GM12878 (cell line): Measurements from ENCODE around the gene MBOAT2. TPM values are rescaled to one million over a fixed set of nuclear protein-coding genes. Genes with fewer than 3 reads are reported as not detected.

ENCODE experiments used
- ATAC-seq: fragments of 200-7000 bp; cut with Tn5 transposase; 3 replicates; pipeline ENCODE4 v1.9.1; 2020; ENCODE audit warnings: mild to moderate bottlenecking, moderate library complexity
- BruUV-seq: library from RNA; stranded (reverse); fragments of 400-500 nt; replicated peaks from 2 replicates; lab custom pipeline; 2021; lab: Mats Ljungman, UMichigan
- CTCF ChIA-PET: fragments of 300-600 bp; sonication (Branson Sonifier 250); formaldehyde crosslinking; extraction: SDS; loops from one replicate; lab custom pipeline; 2021; ENCODE audit warnings: inconsistent platforms; lab: Yijun Ruan, JAX
- POLR2A ChIA-PET: fragments of 350-600 bp; formaldehyde crosslinking; extraction: SDS; loops from one replicate; lab custom pipeline; 2021; ENCODE audit warnings: inconsistent platforms; lab: Charles Lee
- RAD21 ChIA-PET: fragments of 300-600 bp; sonication (Branson Sonifier 250); formaldehyde crosslinking; loops from one replicate; lab custom pipeline; 2023; ENCODE audit warnings: antibody characterized with exemption; ENCODE audit not compliant: unreplicated experiment; lab: Charles Lee
- SMC1A ChIA-PET: fragments of 300-600 bp; sonication (Branson Sonifier 250); formaldehyde crosslinking; loops from one replicate; lab custom pipeline; 2023; ENCODE audit not compliant: unreplicated experiment, uncharacterized antibody; lab: Charles Lee
- DNase-seq: peaks from one replicate; pipeline ENCODE4 v3.0.0-alpha.2; 2011; ENCODE audit warnings: low read depth, low spot score
- FAIRE-seq: peaks from 3 replicates; lab custom pipeline; 2011; peaks lifted over from hg19 to GRCh38; lab: Jason Lieb, UNC
- H2AFZ ChIP-seq: 2 replicates; pipeline ENCODE4 v1.6.0; 2011; ENCODE audit warnings: low read depth, low read length, control low read depth; ENCODE audit not compliant: control insufficient read depth
- H3K27ac ChIP-seq: 2 replicates; pipeline ENCODE4 v1.5.1; 2011; ENCODE audit warnings: control low read depth; ENCODE audit not compliant: control insufficient read depth, insufficient read depth
- H3K27me3 ChIP-seq, 2 experiments: replicated peaks in 1 of 2; 2 replicates each; pipeline versions ENCODE4 v1.6.0 to v1.6.1; 2011; ENCODE audit warnings: low read length in 1 of 2; ENCODE audit not compliant: control insufficient read depth in 2 of 2, insufficient read depth in 2 of 2
- H3K36me3 ChIP-seq, 2 experiments: 2 replicates each; pipeline ENCODE4 v1.5.1; 2011; ENCODE audit warnings: low read length in 1 of 2; ENCODE audit not compliant: control insufficient read depth in 2 of 2, insufficient read depth in 2 of 2
- H3K4me1 ChIP-seq: 2 replicates; pipeline ENCODE4 v1.6.1; 2011; ENCODE audit warnings: mild to moderate bottlenecking, low read length, moderate library complexity, mixed read lengths; ENCODE audit not compliant: control insufficient read depth, insufficient read depth
- H3K4me2 ChIP-seq: 2 replicates; pipeline ENCODE4 v1.6.0; 2011; ENCODE audit warnings: control low read depth; ENCODE audit not compliant: control insufficient read depth, insufficient read depth
- H3K4me3 ChIP-seq: fragments of 200-600 bp; sonication (generic); 2 replicates; pipeline ENCODE4 v1.5.1; 2016
- H3K79me2 ChIP-seq: 2 replicates; pipeline ENCODE4 v1.6.0; 2011; ENCODE audit warnings: low read length; ENCODE audit not compliant: control insufficient read depth, insufficient read depth
- H3K9ac ChIP-seq: 2 replicates; pipeline ENCODE4 v1.8.0; 2011; ENCODE audit warnings: low read length, control low read depth, mixed read lengths; ENCODE audit not compliant: control insufficient read depth, insufficient read depth
- H3K9me3 ChIP-seq: replicated peaks from 3 replicates; pipeline ENCODE4 v1.5.1; 2011; ENCODE audit warnings: mild to moderate bottlenecking, low read length; ENCODE audit not compliant: control insufficient read depth, insufficient read depth
- H4K20me1 ChIP-seq: 2 replicates; pipeline ENCODE4 v1.6.0; 2011; ENCODE audit not compliant: control insufficient read depth, insufficient read depth
- CHD2 ChIP-seq: IDR thresholded peaks from 2 replicates; pipeline ENCODE4 v1.6.1; 2011; ENCODE audit warnings: low read depth, low read length, improper control_type of control experiment, borderline replicate concordance
- IKZF1 ChIP-seq: fragments of 450-650 bp; conservative IDR thresholded peaks from 2 replicates; pipeline ENCODE4 v1.6.1; 2017; ENCODE audit warnings: antibody characterized with exemption, mild to moderate bottlenecking
- MAX ChIP-seq: IDR thresholded peaks from 2 replicates; pipeline ENCODE4 v1.6.1; 2012; ENCODE audit warnings: low read depth, low read length, improper control_type of control experiment
- NRF1 ChIP-seq: conservative IDR thresholded peaks from 2 replicates; pipeline ENCODE4 v1.6.1; 2011; ENCODE audit warnings: mild to moderate bottlenecking, low read depth, low read length, improper control_type of control experiment
- PKNOX1 ChIP-seq: fragments of 450-650 bp; IDR thresholded peaks from 2 replicates; pipeline ENCODE4 v1.6.1; 2016; ENCODE audit warnings: mild to moderate bottlenecking
- PRDM15 ChIP-seq: fragments of 450-650 bp; formaldehyde crosslinking; IDR thresholded peaks from 2 replicates; pipeline ENCODE4 v1.4.0; 2020; ENCODE audit warnings: mild to moderate bottlenecking, moderate library complexity
- RAD51 ChIP-seq: fragments of 450-650 bp; IDR thresholded peaks from 2 replicates; pipeline ENCODE4 v1.6.1; 2016; ENCODE audit warnings: moderate library complexity, mild to moderate bottlenecking, inconsistent platforms
- SMAD5 ChIP-seq: IDR thresholded peaks from 2 replicates; pipeline ENCODE4 v1.6.1; 2016; ENCODE audit warnings: antibody characterized with exemption, low read depth
- ZNF274 ChIP-seq: IDR thresholded peaks from one replicate; pipeline ENCODE4 v1.8.0; 2011; ENCODE audit not compliant: insufficient read length, insufficient read depth
- WGBS: methylation state at CpG from one replicate; pipeline ENCODE4 v1.1.6; 2016; ENCODE audit warnings: low lambda C conversion rate; ENCODE audit not compliant: insufficient replicate concordance, insufficient coverage; ENCODE audit errors: missing lambda C conversion rate; 5-methylcytosine and 5-hydroxymethylcytosine counted together
- in situ Hi-C: fragments of 300-500 bp; cut with MboI; formaldehyde crosslinking; loops from 9 replicates; pipeline ENCODE4 v1.14.3; 2018; ENCODE audit warnings: mixed read lengths
- intact Hi-C: fragments of 100-400 bp; cut with micrococcal nuclease; formaldehyde crosslinking; loops from one replicate; pipeline ENCODE4 v1.14.2; 2022; ENCODE audit not compliant: unreplicated experiment
- polyA plus RNA-seq, 11 experiments: library from polyadenylated mRNA; depleted of rRNA in 4 of 11; unstranded in 6 of 11; stranded (reverse) in 5 of 11; fragments of >200 nt; fragmentation: Nextera tagmentation in 4 of 11; fragmentation: Illumina TruSeq in 1 of 11; extraction: Ambion mirVana in 4 of 11; extraction: Trizol in 1 of 11; gene quantifications; 1 replicate in 1 of 11; 2 replicates in 10 of 11; pipeline versions ENCODE4 v1.2.1 to v1.2.3, GENCODE V29; 2011 to 2016; ENCODE audit warnings: inconsistent platforms in 2 of 11, missing spikeins in 2 of 11, low read depth in 1 of 11
- total RNA-seq, 4 experiments: library from RNA; depleted of rRNA in 3 of 4; stranded (reverse); fragments of >200 nt in 3 of 4; fragmentation: Illumina TruSeq in 1 of 4; extraction: Trizol in 1 of 4; gene quantifications; 2 replicates each; pipeline versions ENCODE4 v1.2.1 to v1.2.3, GENCODE V29; 2013 to 2021
- TF ChIP-seq, protein P1 (sequence below): fragments of 450-650 bp; IDR thresholded peaks from 2 replicates; pipeline ENCODE4 v1.6.1; 2017; ENCODE audit warnings: mild to moderate bottlenecking

The MBOAT2 gene
- total and polyA plus RNA-seq, 10 of the 15 experiments (the other 5 are each of a cell fraction or from before 2014, with no cell fraction given): 0.08 to 40.6 (median 1.8) TPM

- ChIA-PET RAD21 (no interaction called here), CTCF (interaction anchor here (1.7 kb wide), 1 partner anchor 12 kb away, joined by 9 read pairs; no protein-coding TSS in a partner anchor), SMC1A (interaction anchor here (1.5 to 1.6 kb wide), 2 partner anchors 99 to 100 kb away, joined by 4 to 5 read pairs; no protein-coding TSS in a partner anchor), POLR2A (no interaction called here)
- H3K79me2 ChIP-seq: no peaks in the 10 kb centered on the region
- FAIRE-seq (no peak), ATAC-seq (peak; percentile 17; the same call in 2 of the 3 replicates), DNase-seq (no peak)
- no peaks in the 10 kb centered on the region for H3K36me3 ChIP-seq
- no TSS peak for BruUV-seq
- no peaks in the 10 kb centered on the region for H3K9me3 ChIP-seq
- no peak overlapping the region for H3K9ac ChIP-seq
- 89% methylated on average over 7 of the region's 7 CpGs for WGBS
- no peak for TF ChIP-seq NRF1
- TF ChIP-seq, protein P1, sequence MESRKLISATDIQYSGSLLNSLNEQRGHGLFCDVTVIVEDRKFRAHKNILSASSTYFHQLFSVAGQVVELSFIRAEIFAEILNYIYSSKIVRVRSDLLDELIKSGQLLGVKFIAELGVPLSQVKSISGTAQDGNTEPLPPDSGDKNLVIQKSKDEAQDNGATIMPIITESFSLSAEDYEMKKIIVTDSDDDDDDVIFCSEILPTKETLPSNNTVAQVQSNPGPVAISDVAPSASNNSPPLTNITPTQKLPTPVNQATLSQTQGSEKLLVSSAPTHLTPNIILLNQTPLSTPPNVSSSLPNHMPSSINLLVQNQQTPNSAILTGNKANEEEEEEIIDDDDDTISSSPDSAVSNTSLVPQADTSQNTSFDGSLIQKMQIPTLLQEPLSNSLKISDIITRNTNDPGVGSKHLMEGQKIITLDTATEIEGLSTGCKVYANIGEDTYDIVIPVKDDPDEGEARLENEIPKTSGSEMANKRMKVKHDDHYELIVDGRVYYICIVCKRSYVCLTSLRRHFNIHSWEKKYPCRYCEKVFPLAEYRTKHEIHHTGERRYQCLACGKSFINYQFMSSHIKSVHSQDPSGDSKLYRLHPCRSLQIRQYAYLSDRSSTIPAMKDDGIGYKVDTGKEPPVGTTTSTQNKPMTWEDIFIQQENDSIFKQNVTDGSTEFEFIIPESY: no peak
- no peak for TF ChIP-seq CHD2
- TF ChIP-seq ZNF274: no peak
- TF ChIP-seq PRDM15 (CRISPR knock-in tag): no peak
- no peak for TF ChIP-seq MAX
- TF ChIP-seq IKZF1: no peak
- TF ChIP-seq PKNOX1: no peak
- no peak for TF ChIP-seq SMAD5
- no peak for TF ChIP-seq RAD51
- H4K20me1 ChIP-seq: no peaks in the 10 kb centered on the region
- intact Hi-C loops: no loop called here
- no peak overlapping the region for H3K4me3 ChIP-seq
- no peak overlapping the region for H3K27ac ChIP-seq
- H3K27me3 ChIP-seq: no peaks in the 10 kb centered on the region
- H3K4me1 ChIP-seq: no peaks in the 10 kb centered on the region
- H3K4me2 ChIP-seq: no peak overlapping the region
- in situ Hi-C loops: no loop called here
- H2AFZ ChIP-seq: no peak overlapping the region
Measured at GRCh38 chr2:8885449-8886201, 117.9 kb downstream of the MBOAT2 start.
